Stimulated activated CD8-positive, alpha-beta memory T cell treated with anti-CD3 and anti-CD28 coated beads, Interleukin-2, amount 100 ng/mL, for 1 hour (primary cell): ENCODE measurements around the gene LRRC28.

Source experiments
- DNase-seq, 2 donors: peaks; one replicate each; pipeline ENCODE4 v3.0.0-alpha.2; 2020; ENCODE audit warnings: low read depth in 2 of 2

The LRRC28 gene

GRCh38 chr15:99249270-99249841 lies 1.9 kb upstream of the LRRC28 start, which contains the start of gene TTC23:
TSS of gene TTC23 (minus strand) at chr15:99249581. CDS start at chr15:99228712, 20,869 bp downstream.
- no peak for DNase-seq

GRCh38 chr15:99250001-99250400 lies 1.3 kb upstream of the LRRC28 start:
- no peak for DNase-seq

GRCh38 chr15:99250494-99250856 lies 806 bp upstream of the LRRC28 start:
- no peak for DNase-seq

GRCh38 chr15:99252326-99252725 lies 1.0 kb downstream of the LRRC28 start:
- no peak for DNase-seq

- no peak for DNase-seq
Observed at GRCh38 chr15:99253381-99254090, 2.3 kb downstream of the LRRC28 start.

- DNase-seq, result no peak
Observed at GRCh38 chr15:99257107-99257750, 5.9 kb downstream of the LRRC28 start.

- DNase-seq, result no peak
Observed at GRCh38 chr15:99264125-99264524, 12.8 kb downstream of the LRRC28 start.

GRCh38 chr15:99265541-99266070 lies 14.3 kb downstream of the LRRC28 start:
- no peak for DNase-seq

- DNase-seq, result no peak
Observed at GRCh38 chr15:99267957-99268356, 16.7 kb downstream of the LRRC28 start.

- no peak for DNase-seq
Observed at GRCh38 chr15:99268431-99268830, 17.1 kb downstream of the LRRC28 start.

- DNase-seq, result no peak
Observed at GRCh38 chr15:99273801-99274200, 22.5 kb downstream of the LRRC28 start.

- no peak for DNase-seq
Observed at GRCh38 chr15:99275061-99275460, 23.8 kb downstream of the LRRC28 start.

- no peak for DNase-seq
Observed at GRCh38 chr15:99275525-99276128, 24.3 kb downstream of the LRRC28 start.

GRCh38 chr15:99279290-99279689 lies 28.0 kb downstream of the LRRC28 start:
- no peak for DNase-seq

- no peak for DNase-seq
Observed at GRCh38 chr15:99279827-99280226, 28.5 kb downstream of the LRRC28 start.

- no peak for DNase-seq
Observed at GRCh38 chr15:99282121-99282520, 30.8 kb downstream of the LRRC28 start.

GRCh38 chr15:99282586-99282985 lies 31.3 kb downstream of the LRRC28 start:
- no peak for DNase-seq

GRCh38 chr15:99283717-99284116 lies 32.4 kb downstream of the LRRC28 start:
- DNase-seq, result no peak

- no peak for DNase-seq
Observed at GRCh38 chr15:99291643-99292042, 40.4 kb downstream of the LRRC28 start.

GRCh38 chr15:99295840-99296239 lies 44.6 kb downstream of the LRRC28 start:
- no peak for DNase-seq

GRCh38 chr15:99296386-99296785 lies 45.1 kb downstream of the LRRC28 start:
- DNase-seq, result no peak

- no peak for DNase-seq
Observed at GRCh38 chr15:99303907-99304306, 52.6 kb downstream of the LRRC28 start.
